ENCODE data around the gene ZNF175.

DNA sequence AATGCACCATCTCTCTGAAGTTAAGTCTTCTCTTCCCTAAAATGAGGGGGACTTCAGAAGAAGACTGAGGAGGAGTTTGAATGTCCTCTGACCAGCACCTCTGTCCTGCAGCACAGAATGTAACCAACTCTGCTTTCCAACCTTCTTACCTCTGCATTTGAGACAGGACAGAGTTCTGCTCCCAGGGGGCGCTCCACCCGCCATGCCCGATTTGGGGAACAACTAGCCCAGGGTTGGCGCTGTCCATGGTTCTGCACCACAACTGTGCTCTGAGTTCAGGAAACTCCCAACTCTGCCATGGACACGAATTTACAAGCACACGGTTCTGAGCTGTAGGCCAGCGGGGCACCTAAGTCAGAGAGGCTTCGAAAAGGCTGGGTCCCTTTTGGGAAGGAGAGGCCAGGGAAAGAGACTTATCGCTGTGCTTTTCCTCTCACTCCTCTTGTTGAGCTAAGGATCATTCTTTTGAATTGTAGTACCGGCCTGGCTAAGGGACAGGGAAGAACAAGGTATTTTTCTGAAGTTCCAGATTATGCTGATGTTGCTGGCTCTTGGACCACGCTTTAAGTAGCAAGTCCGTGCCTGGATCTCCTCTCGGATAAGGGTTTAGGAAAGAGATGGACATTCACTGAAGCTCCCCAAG is 37.0 kb downstream of the ZNF175 start:
- TF ChIP-seq EZH2 (IDR thresholded peaks at IDR 0.05; ENCODE audit: insufficient read depth, low read length) = no peak
- TF ChIP-seq, protein P1, sequence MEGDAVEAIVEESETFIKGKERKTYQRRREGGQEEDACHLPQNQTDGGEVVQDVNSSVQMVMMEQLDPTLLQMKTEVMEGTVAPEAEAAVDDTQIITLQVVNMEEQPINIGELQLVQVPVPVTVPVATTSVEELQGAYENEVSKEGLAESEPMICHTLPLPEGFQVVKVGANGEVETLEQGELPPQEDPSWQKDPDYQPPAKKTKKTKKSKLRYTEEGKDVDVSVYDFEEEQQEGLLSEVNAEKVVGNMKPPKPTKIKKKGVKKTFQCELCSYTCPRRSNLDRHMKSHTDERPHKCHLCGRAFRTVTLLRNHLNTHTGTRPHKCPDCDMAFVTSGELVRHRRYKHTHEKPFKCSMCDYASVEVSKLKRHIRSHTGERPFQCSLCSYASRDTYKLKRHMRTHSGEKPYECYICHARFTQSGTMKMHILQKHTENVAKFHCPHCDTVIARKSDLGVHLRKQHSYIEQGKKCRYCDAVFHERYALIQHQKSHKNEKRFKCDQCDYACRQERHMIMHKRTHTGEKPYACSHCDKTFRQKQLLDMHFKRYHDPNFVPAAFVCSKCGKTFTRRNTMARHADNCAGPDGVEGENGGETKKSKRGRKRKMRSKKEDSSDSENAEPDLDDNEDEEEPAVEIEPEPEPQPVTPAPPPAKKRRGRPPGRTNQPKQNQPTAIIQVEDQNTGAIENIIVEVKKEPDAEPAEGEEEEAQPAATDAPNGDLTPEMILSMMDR (IDR thresholded peaks at IDR 0.05; ENCODE audit: insufficient read depth, low read depth, low read length) = peak; percentile 39
